GM13977 (cell line): Measurements from ENCODE around the gene GPM6B.

Experiments used
- DNase-seq: peaks from one replicate; pipeline ENCODE4 v3.0.0; 2012; ENCODE audit warnings: low spot score
- in situ Hi-C: fragments of 300-500 bp; cut with MboI; formaldehyde crosslinking; loops from one replicate; pipeline ENCODE4 v1.12.0; 2022; ENCODE audit warnings: low sequenced_read_pairs, low pct_unique_long_range_greater_than_20kb, mixed read lengths, inconsistent platforms; ENCODE audit not compliant: unreplicated experiment
- TF ChIP-seq, protein P1 (sequence below): IDR thresholded peaks from 2 replicates; pipeline ENCODE4 v1.5.1; 2012; ENCODE audit warnings: mild to moderate bottlenecking, control low read depth; ENCODE audit not compliant: insufficient read depth; ENCODE audit errors: extremely low read depth, missing control alignments

The GPM6B gene

DNA sequence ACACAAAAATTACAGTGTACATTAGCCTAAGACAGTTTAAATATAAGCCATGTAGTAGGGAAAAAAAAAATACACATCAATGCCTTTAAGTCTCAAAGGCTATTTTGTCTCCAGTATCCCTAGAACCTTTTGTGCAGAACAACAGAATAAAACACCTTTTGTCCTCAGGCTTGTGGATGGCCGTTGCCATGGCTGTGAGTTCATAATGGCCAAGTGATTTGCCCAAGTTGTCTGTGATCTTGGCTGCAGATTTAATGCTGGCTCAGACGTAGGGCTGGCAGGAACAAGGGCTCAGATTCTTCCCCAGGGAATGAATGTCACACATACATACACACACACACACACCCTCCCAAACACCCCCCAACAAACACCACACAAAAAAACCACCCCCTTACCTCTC lies 25.3 kb downstream of the GPM6B start:
- in situ Hi-C loops: no loop called here
- TF ChIP-seq, protein P1, sequence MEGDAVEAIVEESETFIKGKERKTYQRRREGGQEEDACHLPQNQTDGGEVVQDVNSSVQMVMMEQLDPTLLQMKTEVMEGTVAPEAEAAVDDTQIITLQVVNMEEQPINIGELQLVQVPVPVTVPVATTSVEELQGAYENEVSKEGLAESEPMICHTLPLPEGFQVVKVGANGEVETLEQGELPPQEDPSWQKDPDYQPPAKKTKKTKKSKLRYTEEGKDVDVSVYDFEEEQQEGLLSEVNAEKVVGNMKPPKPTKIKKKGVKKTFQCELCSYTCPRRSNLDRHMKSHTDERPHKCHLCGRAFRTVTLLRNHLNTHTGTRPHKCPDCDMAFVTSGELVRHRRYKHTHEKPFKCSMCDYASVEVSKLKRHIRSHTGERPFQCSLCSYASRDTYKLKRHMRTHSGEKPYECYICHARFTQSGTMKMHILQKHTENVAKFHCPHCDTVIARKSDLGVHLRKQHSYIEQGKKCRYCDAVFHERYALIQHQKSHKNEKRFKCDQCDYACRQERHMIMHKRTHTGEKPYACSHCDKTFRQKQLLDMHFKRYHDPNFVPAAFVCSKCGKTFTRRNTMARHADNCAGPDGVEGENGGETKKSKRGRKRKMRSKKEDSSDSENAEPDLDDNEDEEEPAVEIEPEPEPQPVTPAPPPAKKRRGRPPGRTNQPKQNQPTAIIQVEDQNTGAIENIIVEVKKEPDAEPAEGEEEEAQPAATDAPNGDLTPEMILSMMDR: no peak
- no peak for DNase-seq

GRCh38 chrX:13791145-13791544 lies 25.7 kb downstream of the GPM6B start:
- DNase-seq: no peak
- TF ChIP-seq, protein P1: no peak
- in situ Hi-C loops: no loop called here

DNA sequence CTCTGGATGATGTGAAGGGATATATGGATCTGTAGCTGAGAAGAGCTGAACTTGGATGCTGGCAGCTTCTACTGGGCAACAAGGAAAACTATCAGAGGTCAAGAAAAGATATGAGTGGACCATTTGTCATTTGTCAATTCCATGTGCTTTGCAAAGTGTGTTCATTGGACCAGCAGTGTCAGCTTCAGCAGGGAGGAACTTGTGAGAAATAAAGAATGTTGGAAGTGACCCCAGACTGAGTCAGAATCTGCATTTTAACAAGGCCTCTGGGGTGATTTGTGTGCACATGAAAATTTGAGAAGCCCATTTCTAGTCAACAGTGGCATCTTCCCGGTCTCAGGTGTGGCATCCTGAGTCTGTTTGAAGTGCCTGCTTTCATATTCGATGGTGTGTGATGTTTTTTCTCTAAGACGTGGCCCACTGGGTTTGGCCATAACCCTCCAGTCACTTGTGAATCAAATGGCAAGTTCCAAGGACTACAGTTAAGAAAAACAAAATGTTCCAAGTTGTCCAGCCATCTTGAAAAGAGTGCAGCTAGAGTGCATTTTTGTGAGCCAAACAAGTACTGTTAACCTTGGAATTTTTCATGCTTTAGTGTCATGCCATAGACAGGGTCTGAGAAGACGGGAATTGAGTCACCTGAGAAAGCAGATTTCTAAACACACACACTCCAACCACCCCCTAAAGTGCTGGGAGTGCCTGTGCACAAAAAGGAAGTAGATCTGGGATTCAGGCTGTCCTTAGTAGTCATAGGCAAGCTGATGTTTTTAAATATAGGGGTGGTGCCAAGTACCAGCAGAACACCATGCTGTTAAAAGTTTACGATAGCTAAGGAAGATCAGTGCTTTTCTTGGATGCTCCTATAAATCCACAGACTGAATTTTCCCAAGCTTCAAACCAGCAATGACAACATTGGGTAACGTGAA lies 26.4 kb downstream of the GPM6B start:
- no peak for DNase-seq
- in situ Hi-C loops: no loop called here
- TF ChIP-seq, protein P1: no peak

DNA sequence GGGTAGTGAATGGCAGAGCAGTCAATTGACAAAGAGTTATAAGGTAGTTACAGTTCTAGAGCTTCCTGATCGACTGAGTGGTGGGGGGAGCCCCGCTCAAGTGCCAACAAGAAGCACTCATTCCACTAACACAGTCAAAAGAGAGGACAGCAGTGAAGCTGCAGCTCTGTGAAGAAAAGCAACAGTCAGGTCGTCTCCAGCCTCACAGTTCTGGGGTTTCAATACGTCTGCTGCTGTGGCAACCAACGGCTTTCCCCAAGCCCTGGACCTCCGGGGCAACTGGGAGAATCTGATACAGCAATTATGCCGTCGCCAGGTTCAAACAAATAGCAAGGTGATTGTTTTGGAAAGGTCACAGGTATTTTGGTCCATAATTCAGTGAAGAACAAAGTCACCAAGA lies 30.8 kb downstream of the GPM6B start:
- no peak for DNase-seq
- TF ChIP-seq, protein P1: no peak

DNA sequence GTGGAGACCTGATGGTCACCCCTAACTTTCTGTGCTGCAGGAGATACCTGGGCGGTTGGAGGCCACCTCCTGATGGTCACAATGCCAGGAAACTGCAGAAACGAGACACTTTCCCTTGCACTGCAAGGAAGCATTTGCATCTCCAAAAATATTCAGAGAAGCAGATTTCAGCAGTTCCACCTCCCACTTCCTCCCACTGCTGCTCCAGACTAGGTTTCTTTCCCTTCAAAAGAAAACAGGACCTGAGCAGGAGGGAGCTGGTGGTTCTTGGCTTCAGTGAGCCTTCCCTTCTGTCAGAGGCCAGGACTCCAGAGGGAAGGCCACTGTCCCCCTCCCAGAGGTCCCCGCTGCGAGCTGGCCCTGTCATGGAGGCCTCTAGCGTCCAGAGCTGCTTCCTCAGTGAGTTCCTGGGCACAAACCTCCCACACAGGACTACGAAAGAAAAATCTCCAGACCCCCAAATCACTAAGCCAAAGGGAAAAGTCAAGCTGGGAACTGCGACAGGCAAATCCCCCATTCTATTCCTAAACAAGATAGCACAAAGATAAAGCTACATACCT lies 35.9 kb downstream of the GPM6B start:
- in situ Hi-C loops: no loop called here
- no peak for DNase-seq
- TF ChIP-seq, protein P1: no peak

More for the DNA sequence above, 30.8 kb downstream of the GPM6B start:
- in situ Hi-C loops: no loop called here

GRCh38 chrX:13778916-13779315 lies 38.0 kb downstream of the GPM6B start:
- TF ChIP-seq, protein P1: no peak
- DNase-seq: no peak
- in situ Hi-C loops: no loop called here
